HG02885 (cell line): ENCODE results near the gene NEDD8.
A peak's percentile ranks its signal among the peaks of the same experiment; 100 is the strongest.
"Not testable (repeated sequence)": the region's sequence is repeated elsewhere in the genome, so short reads cannot be mapped to it uniquely, and the experiment has no call there.

ENCODE experiments used
- ATAC-seq: cut with Tn5 transposase; IDR thresholded peaks from one replicate; pipeline ENCODE4 v1.9.1; 2021; ENCODE audit warnings: mild to moderate bottlenecking; ENCODE audit not compliant: unreplicated experiment, poor library complexity

The NEDD8 gene

GRCh38 chr14:24231263-24232120 is 675 bp downstream of the NEDD8 start:
- peak; percentile 10 for ATAC-seq

- ATAC-seq: no peak
Observed at GRCh38 chr14:24228902-24229301, 3.3 kb downstream of the NEDD8 start.

GRCh38 chr14:24226473-24226872 is 5.7 kb downstream of the NEDD8 start:
- ATAC-seq: no peak

- ATAC-seq: no peak
Observed at GRCh38 chr14:24224618-24225071, 7.5 kb downstream of the NEDD8 start.

- ATAC-seq: not testable (repeated sequence)
Observed at GRCh38 chr14:24222987-24223386, 9.2 kb downstream of the NEDD8 start.

GRCh38 chr14:24219521-24219920 is 12.6 kb downstream of the NEDD8 start:
- ATAC-seq: no peak

- ATAC-seq: no peak
Observed at GRCh38 chr14:24219080-24219479, 13.1 kb downstream of the NEDD8 start.

- ATAC-seq: not testable (repeated sequence)
Observed at GRCh38 chr14:24216876-24217275, 15.3 kb downstream of the NEDD8 start.

GRCh38 chr14:24216345-24216699 is 15.8 kb downstream of the NEDD8 start:
- no peak for ATAC-seq

GRCh38 chr14:24215495-24216344 is 16.4 kb downstream of the NEDD8 start, which contains the start of gene MDP1:
Gene MDP1 (minus strand): TSS chr14:24216066. CDS start chr14:24215955, 111 bp downstream.
- ATAC-seq: peak; percentile 70

GRCh38 chr14:24213866-24214662 is 18.1 kb downstream of the NEDD8 start:
- no peak for ATAC-seq

- peak; percentile 84 for ATAC-seq
Observed at GRCh38 chr14:24212924-24213865, 19.0 kb downstream of the NEDD8 start, which contains the start of gene CHMP4A. Gene CHMP4A (minus strand): TSS chr14:24213488. CDS start chr14:24213439, 49 bp downstream.

- ATAC-seq: no peak
Observed at GRCh38 chr14:24211311-24211710, 20.9 kb downstream of the NEDD8 start.

- ATAC-seq: no peak
Observed at GRCh38 chr14:24207625-24208024, 24.5 kb downstream of the NEDD8 start.

GRCh38 chr14:24207104-24207551 is 25.0 kb downstream of the NEDD8 start:
- ATAC-seq: no peak

- ATAC-seq: no peak
Observed at GRCh38 chr14:24206260-24207103, 25.7 kb downstream of the NEDD8 start.

- no peak for ATAC-seq
Observed at GRCh38 chr14:24204163-24205146, 27.7 kb downstream of the NEDD8 start.
